GM12891 (cell line): ENCODE measurements around the gene LENG8.

Experiments
- POLR2A ChIP-seq: IDR thresholded peaks from 2 replicates; pipeline ENCODE4 v1.6.1; 2011; ENCODE audit warnings: low read depth, low read length, control low read depth
- POLR2AphosphoS5 ChIP-seq: IDR thresholded peaks from 2 replicates; pipeline ENCODE4 v1.6.1; 2011; ENCODE audit warnings: low read depth, low read length, control low read depth
- TAF1 ChIP-seq: IDR thresholded peaks from 2 replicates; pipeline ENCODE4 v1.6.1; 2011; ENCODE audit warnings: low read depth, low read length, control low read depth

GRCh38 chr19:54411033-54411432, 38.0 kb upstream of the LENG8 start:
- TF ChIP-seq POLR2AphosphoS5 (no peak), POLR2A (no peak), TAF1 (no peak)
